K562 (cell line): Measurements from ENCODE around the gene IL23R. TPM values are rescaled to one million over a fixed set of nuclear protein-coding genes. Genes with fewer than 3 reads are reported as not detected.
A peak's percentile ranks its signal among the peaks of the same experiment; 100 is the strongest.

Experiments used
- FOXM1 ChIP-seq, 2 experiments: fragments of 450-650 bp in 1 of 2; sonication (generic) in 1 of 2; formaldehyde crosslinking in 1 of 2; IDR thresholded peaks; 2 replicates each; pipeline versions ENCODE4 v1.6.1 to v1.9.0; 2017 to 2022; ENCODE audit warnings: low read depth in 2 of 2, mild to moderate bottlenecking in 2 of 2, missing genetic modification reagents in 1 of 2, moderate library complexity in 1 of 2
- GABPB1 ChIP-seq: sonication (generic); formaldehyde crosslinking; IDR thresholded peaks from 2 replicates; pipeline ENCODE4 v1.8.0; 2022; ENCODE audit warnings: mild to moderate bottlenecking, missing genetic modification reagents
- GATAD2A ChIP-seq: fragments of 450-650 bp; IDR thresholded peaks from 2 replicates; pipeline ENCODE4 v1.6.1; 2017
- NCOA2 ChIP-seq, 2 experiments: fragments of 450-650 bp; IDR thresholded peaks; 2 replicates each; pipeline ENCODE4 v1.6.1; 2018; ENCODE audit warnings: mild to moderate bottlenecking in 2 of 2, moderate library complexity in 1 of 2; ENCODE audit not compliant: partially characterized antibody in 2 of 2
- NFYB ChIP-seq: IDR thresholded peaks from 2 replicates; pipeline ENCODE4 v1.6.1; 2011; ENCODE audit warnings: mild to moderate bottlenecking, moderate library complexity; ENCODE audit not compliant: insufficient read length; ENCODE audit errors: extremely low read depth
- PHF8 ChIP-seq: fragments of 200-600 bp; sonication (generic); IDR thresholded peaks from 2 replicates; pipeline ENCODE4 v1.6.1; 2012; ENCODE audit warnings: mixed run types, mild to moderate bottlenecking, inconsistent platforms, low read length, moderate library complexity, borderline replicate concordance
- POLR2AphosphoS2 ChIP-seq: IDR thresholded peaks from 2 replicates; pipeline ENCODE4 v1.6.1; 2012; ENCODE audit warnings: low read length, improper control_type of control experiment
- RBM25 ChIP-seq: fragments of 200-400 bp; formaldehyde crosslinking; IDR thresholded peaks from 2 replicates; pipeline ENCODE4 v1.6.1; 2018; ENCODE audit warnings: low read length, low read depth, moderate library complexity; ENCODE audit not compliant: severe bottlenecking
- RBM34 ChIP-seq: fragments of 200-400 bp; formaldehyde crosslinking; IDR thresholded peaks from 2 replicates; pipeline ENCODE4 v1.6.1; 2018; ENCODE audit warnings: low read length, borderline replicate concordance; ENCODE audit not compliant: insufficient read depth
- RCOR1 ChIP-seq, 2 experiments: IDR thresholded peaks; 2 replicates each; pipeline ENCODE4 v1.6.1; 2012; ENCODE audit warnings: low read depth in 2 of 2, low read length in 2 of 2, borderline replicate concordance in 1 of 2, improper control_type of control experiment in 1 of 2
- RHOXF2B ChIP-seq: fragments of 250-450 bp; sonication (Bioruptor Pico); conservative IDR thresholded peaks from 2 replicates; pipeline ENCODE4 v1.5.1; 2021
- SAP30 ChIP-seq: fragments of 200-600 bp; sonication (generic); IDR thresholded peaks from 2 replicates; pipeline ENCODE4 v1.6.1; 2012; ENCODE audit warnings: borderline replicate concordance, low read depth, mild to moderate bottlenecking, moderate library complexity, low read length, control low read depth, inconsistent platforms; ENCODE audit not compliant: insufficient read depth, poor library complexity, severe bottlenecking
- SMAD1 ChIP-seq: fragments of 150-350 bp; IDR thresholded peaks from 2 replicates; pipeline ENCODE4 v1.6.1; 2014; ENCODE audit warnings: low read length, low read depth; ENCODE audit not compliant: partially characterized antibody
- SMARCA5 ChIP-seq: fragments of 450-650 bp; IDR thresholded peaks from 2 replicates; pipeline ENCODE4 v1.6.1; 2016
- SPI1 ChIP-seq: IDR thresholded peaks from 2 replicates; pipeline ENCODE4 v1.6.1; 2011; ENCODE audit warnings: low read depth, low read length, control low read depth, borderline replicate concordance
- polyA plus RNA-seq, 8 experiments: library from polyadenylated mRNA; depleted of rRNA in 4 of 8; stranded (reverse) in 5 of 8; unstranded in 3 of 8; fragments of >200 nt; fragmentation: Nextera tagmentation in 2 of 8; fragmentation: Illumina TruSeq in 1 of 8; extraction: Ambion mirVana in 2 of 8; extraction: Trizol in 1 of 8; gene quantifications; 2 replicates each; pipeline versions ENCODE4 v1.2.1 to v1.2.3, GENCODE V29; 2011 to 2014; ENCODE audit warnings: inconsistent platforms in 1 of 8, missing spikeins in 1 of 8
- total RNA-seq, 7 experiments: library from RNA; depleted of rRNA in 6 of 7; stranded (reverse); fragments of >200 nt in 6 of 7; fragmentation: Illumina TruSeq in 2 of 7; extraction: Trizol in 2 of 7; gene quantifications; 2 replicates each; pipeline versions ENCODE4 v1.2.1 to v1.2.3, GENCODE V29; 2011 to 2021; ENCODE audit warnings: low replicate concordance in 1 of 7
- TF ChIP-seq, protein P1 (sequence below): sonication (generic); formaldehyde crosslinking; IDR thresholded peaks from 2 replicates; pipeline ENCODE4 v1.8.1; 2023; ENCODE audit warnings: mild to moderate bottlenecking, missing genetic modification reagents
- TF ChIP-seq, protein P2 (sequence below), 2 experiments: fragments of 450-650 bp; IDR thresholded peaks; 2 replicates each; pipeline ENCODE4 v1.6.1; 2016
- TF ChIP-seq, protein P3 (sequence below): fragments of 250-450 bp; sonication (Bioruptor Pico); IDR thresholded peaks from 2 replicates; pipeline ENCODE4 v1.8.0; 2021; ENCODE audit warnings: mild to moderate bottlenecking, moderate library complexity
- TF ChIP-seq, protein P4 (sequence below): IDR thresholded peaks from 2 replicates; pipeline ENCODE4 v1.6.1; 2011; ENCODE audit not compliant: insufficient read length; ENCODE audit errors: extremely low read depth
- TF ChIP-seq, protein P5 (sequence below): IDR thresholded peaks from 2 replicates; pipeline ENCODE4 v1.6.1; 2011; ENCODE audit warnings: borderline replicate concordance, low read depth, mild to moderate bottlenecking, moderate library complexity, low read length; ENCODE audit not compliant: insufficient read depth, poor library complexity, severe bottlenecking

IL23R gene
- total and polyA plus RNA-seq, 9 of the 15 experiments (the other 6 are each of a cell fraction or from before 2014, with no cell fraction given), result 4.4 to 52.7 (median 22.8) TPM

DNA sequence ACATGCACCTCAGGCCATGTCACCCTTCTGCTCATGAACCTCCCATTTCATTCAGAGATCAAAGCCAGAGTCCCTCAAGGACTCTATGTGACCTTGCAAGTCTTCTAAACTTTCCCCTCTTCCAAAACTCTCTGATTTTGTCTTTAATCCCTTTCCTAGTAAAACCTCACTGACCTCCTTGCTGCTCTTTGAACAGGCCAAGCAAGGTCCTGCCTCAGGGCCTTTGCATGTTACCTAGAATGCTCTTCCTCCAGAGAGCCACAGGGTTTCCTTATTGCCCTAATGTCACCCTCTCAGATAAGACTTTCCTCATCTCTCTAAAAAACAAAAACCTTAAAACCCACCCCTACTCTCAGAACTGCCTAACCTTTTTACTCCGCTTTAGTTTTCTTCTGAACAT, 26.6 kb downstream of the IL23R start (continued):
- TF ChIP-seq, protein P1, sequence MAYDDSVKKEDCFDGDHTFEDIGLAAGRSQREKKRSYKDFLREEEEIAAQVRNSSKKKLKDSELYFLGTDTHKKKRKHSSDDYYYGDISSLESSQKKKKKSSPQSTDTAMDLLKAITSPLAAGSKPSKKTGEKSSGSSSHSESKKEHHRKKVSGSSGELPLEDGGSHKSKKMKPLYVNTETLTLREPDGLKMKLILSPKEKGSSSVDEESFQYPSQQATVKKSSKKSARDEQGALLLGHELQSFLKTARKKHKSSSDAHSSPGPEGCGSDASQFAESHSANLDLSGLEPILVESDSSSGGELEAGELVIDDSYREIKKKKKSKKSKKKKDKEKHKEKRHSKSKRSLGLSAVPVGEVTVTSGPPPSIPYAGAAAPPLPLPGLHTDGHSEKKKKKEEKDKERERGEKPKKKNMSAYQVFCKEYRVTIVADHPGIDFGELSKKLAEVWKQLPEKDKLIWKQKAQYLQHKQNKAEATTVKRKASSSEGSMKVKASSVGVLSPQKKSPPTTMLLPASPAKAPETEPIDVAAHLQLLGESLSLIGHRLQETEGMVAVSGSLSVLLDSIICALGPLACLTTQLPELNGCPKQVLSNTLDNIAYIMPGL, result no peak
- TF ChIP-seq PHF8 (no peak), RBM25 (peak; percentile 84), RBM34 (no peak), NCOA2 (IDR thresholded peaks at IDR 0.05; ENCODE audit: partially characterized antibody in 2 of 2) (no peak), SAP30 (no peak), NFYB (no peak), FOXM1 (IDR thresholded peaks at IDR 0.05; ENCODE audit: low read depth) (no peak), FOXM1 (CRISPR knock-in tag; IDR thresholded peaks at IDR 0.05; ENCODE audit: low read depth) (no peak), SPI1 (no peak), RHOXF2B (CRISPR knock-in tag) (no peak), SMARCA5 (peak; percentile 94), GABPB1 (CRISPR knock-in tag) (no peak), GATAD2A (no peak), SMAD1 (no peak), POLR2AphosphoS2 (no peak), RCOR1 (IDR thresholded peaks at IDR 0.05; ENCODE audit: borderline replicate concordance in 1 of 2, low read depth in 2 of 2, low read length in 2 of 2) (0 out of 4 replicates have a peak, but pooled peaks of 1 of the 2 experiments have one; percentile 46)
- TF ChIP-seq, protein P2, sequence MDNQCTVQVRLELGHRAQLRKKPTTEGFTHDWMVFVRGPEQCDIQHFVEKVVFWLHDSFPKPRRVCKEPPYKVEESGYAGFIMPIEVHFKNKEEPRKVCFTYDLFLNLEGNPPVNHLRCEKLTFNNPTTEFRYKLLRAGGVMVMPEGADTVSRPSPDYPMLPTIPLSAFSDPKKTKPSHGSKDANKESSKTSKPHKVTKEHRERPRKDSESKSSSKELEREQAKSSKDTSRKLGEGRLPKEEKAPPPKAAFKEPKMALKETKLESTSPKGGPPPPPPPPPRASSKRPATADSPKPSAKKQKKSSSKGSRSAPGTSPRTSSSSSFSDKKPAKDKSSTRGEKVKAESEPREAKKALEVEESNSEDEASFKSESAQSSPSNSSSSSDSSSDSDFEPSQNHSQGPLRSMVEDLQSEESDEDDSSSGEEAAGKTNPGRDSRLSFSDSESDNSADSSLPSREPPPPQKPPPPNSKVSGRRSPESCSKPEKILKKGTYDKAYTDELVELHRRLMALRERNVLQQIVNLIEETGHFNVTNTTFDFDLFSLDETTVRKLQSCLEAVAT (IDR thresholded peaks at IDR 0.05), result 0 out of 4 replicates have a peak, but pooled peaks of 1 of the 2 experiments have one; percentile 14
- TF ChIP-seq, protein P3, sequence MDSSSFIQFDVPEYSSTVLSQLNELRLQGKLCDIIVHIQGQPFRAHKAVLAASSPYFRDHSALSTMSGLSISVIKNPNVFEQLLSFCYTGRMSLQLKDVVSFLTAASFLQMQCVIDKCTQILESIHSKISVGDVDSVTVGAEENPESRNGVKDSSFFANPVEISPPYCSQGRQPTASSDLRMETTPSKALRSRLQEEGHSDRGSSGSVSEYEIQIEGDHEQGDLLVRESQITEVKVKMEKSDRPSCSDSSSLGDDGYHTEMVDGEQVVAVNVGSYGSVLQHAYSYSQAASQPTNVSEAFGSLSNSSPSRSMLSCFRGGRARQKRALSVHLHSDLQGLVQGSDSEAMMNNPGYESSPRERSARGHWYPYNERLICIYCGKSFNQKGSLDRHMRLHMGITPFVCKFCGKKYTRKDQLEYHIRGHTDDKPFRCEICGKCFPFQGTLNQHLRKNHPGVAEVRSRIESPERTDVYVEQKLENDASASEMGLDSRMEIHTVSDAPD (CRISPR knock-in tag), result no peak
- TF ChIP-seq, protein P4, sequence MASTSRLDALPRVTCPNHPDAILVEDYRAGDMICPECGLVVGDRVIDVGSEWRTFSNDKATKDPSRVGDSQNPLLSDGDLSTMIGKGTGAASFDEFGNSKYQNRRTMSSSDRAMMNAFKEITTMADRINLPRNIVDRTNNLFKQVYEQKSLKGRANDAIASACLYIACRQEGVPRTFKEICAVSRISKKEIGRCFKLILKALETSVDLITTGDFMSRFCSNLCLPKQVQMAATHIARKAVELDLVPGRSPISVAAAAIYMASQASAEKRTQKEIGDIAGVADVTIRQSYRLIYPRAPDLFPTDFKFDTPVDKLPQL, result no peak
- TF ChIP-seq, protein P5, sequence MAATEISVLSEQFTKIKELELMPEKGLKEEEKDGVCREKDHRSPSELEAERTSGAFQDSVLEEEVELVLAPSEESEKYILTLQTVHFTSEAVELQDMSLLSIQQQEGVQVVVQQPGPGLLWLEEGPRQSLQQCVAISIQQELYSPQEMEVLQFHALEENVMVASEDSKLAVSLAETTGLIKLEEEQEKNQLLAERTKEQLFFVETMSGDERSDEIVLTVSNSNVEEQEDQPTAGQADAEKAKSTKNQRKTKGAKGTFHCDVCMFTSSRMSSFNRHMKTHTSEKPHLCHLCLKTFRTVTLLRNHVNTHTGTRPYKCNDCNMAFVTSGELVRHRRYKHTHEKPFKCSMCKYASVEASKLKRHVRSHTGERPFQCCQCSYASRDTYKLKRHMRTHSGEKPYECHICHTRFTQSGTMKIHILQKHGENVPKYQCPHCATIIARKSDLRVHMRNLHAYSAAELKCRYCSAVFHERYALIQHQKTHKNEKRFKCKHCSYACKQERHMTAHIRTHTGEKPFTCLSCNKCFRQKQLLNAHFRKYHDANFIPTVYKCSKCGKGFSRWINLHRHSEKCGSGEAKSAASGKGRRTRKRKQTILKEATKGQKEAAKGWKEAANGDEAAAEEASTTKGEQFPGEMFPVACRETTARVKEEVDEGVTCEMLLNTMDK, result no peak
